DND-41 (cell line): ENCODE results near the gene ABCC4.

Experiments used
- ATAC-seq: fragments of 200-7000 bp; cut with Tn5 transposase; 3 replicates; pipeline ENCODE4 v1.9.1; 2021; ENCODE audit warnings: low read depth; ENCODE audit not compliant: insufficient read depth
- DNase-seq: peaks from one replicate; pipeline ENCODE4 v3.0.0-alpha.2; 2020
- H2AFZ ChIP-seq: 2 replicates; pipeline ENCODE4 v1.6.0; 2012; ENCODE audit warnings: low read depth, low read length
- H3K27ac ChIP-seq: 2 replicates; pipeline ENCODE4 v1.5.1; 2012; ENCODE audit warnings: low read length, inconsistent platforms
- H3K27me3 ChIP-seq: fragments of 200-600 bp; sonication (generic); 2 replicates; pipeline ENCODE4 v1.6.0; 2012; ENCODE audit warnings: low read length, mild to moderate bottlenecking, inconsistent platforms; ENCODE audit not compliant: insufficient read depth, poor library complexity
- H3K36me3 ChIP-seq: 2 replicates; pipeline ENCODE4 v1.5.1; 2012; ENCODE audit warnings: low read length, inconsistent platforms; ENCODE audit not compliant: insufficient read depth
- H3K4me1 ChIP-seq: 2 replicates; pipeline ENCODE4 v1.5.1; 2012; ENCODE audit warnings: mild to moderate bottlenecking, low read length; ENCODE audit not compliant: insufficient read depth
- H3K4me2 ChIP-seq: 2 replicates; pipeline ENCODE4 v1.6.0; 2012; ENCODE audit warnings: mild to moderate bottlenecking, moderate library complexity, low read length, inconsistent platforms; ENCODE audit not compliant: insufficient read depth
- H3K4me3 ChIP-seq, 2 experiments: fragments of 200-600 bp in 1 of 2; shearing (Covaris generic) in 1 of 2; 2 replicates each; pipeline ENCODE4 v1.5.1; 2012 to 2016; ENCODE audit warnings: inconsistent platforms in 2 of 2, low read length in 2 of 2, mild to moderate bottlenecking in 2 of 2, low read depth in 1 of 2, moderate library complexity in 1 of 2
- H3K79me2 ChIP-seq: 2 replicates; pipeline ENCODE4 v1.6.0; 2012; ENCODE audit warnings: low read length, inconsistent platforms; ENCODE audit not compliant: insufficient read depth
- H3K9ac ChIP-seq: 2 replicates; pipeline ENCODE4 v1.6.0; 2012; ENCODE audit warnings: low read depth, mild to moderate bottlenecking, inconsistent platforms, low read length, moderate library complexity
- H3K9me3 ChIP-seq: 2 replicates; pipeline ENCODE4 v1.5.1; 2012; ENCODE audit warnings: low read length, moderate library complexity, mild to moderate bottlenecking, inconsistent platforms; ENCODE audit not compliant: insufficient read depth, severe bottlenecking
- H4K20me1 ChIP-seq: 2 replicates; pipeline ENCODE4 v1.6.0; 2012; ENCODE audit warnings: low read length; ENCODE audit not compliant: insufficient read depth
- CTCF ChIP-seq: IDR thresholded peaks from 2 replicates; pipeline ENCODE4 v1.5.1; 2012; ENCODE audit warnings: borderline replicate concordance, low read length, moderate library complexity, mild to moderate bottlenecking; ENCODE audit not compliant: poor library complexity, severe bottlenecking; ENCODE audit errors: extremely low read depth
- EZH2 ChIP-seq: IDR thresholded peaks from 3 replicates; pipeline ENCODE4 v1.6.1; 2012; ENCODE audit warnings: borderline replicate concordance, low read depth, mild to moderate bottlenecking, moderate library complexity, low read length, inconsistent platforms; ENCODE audit not compliant: severe bottlenecking

Gene ABCC4

GRCh38 chr13:95301183-95301967, at the start of gene ABCC4:
Gene ABCC4 (minus strand): TSS chr13:95301451. CDS start chr13:95301314, 137 bp downstream.
- Histone ChIP-seq H3K9ac (no peak within 1 kb of the TSS), H3K4me1 (no peaks in the 10 kb centered on the region), H2AFZ (no peak within 1 kb of the TSS), H3K79me2 (no peaks in the 10 kb centered on the region), H3K9me3 (no peaks in the 10 kb centered on the region), H3K36me3 (no peaks in the 10 kb centered on the region), H3K27ac (no peak within 1 kb of the TSS), H3K4me3 (no peak within 1 kb of the TSS), H4K20me1 (no peaks in the 10 kb centered on the region), H3K4me2 (no peak within 1 kb of the TSS), H3K27me3 (no peaks in the 10 kb centered on the region)
- TF ChIP-seq CTCF (no peak), EZH2 (no peak)
- no peak for DNase-seq
- no peak for ATAC-seq

- Histone ChIP-seq H3K4me3 (no peak overlapping the region), H3K27ac (no peak overlapping the region), H3K27me3 (no peaks in the 10 kb centered on the region), H3K4me1 (no peaks in the 10 kb centered on the region), H3K9ac (no peak overlapping the region), H3K4me2 (no peak overlapping the region), H3K79me2 (no peaks in the 10 kb centered on the region), H2AFZ (no peak overlapping the region), H4K20me1 (no peaks in the 10 kb centered on the region), H3K9me3 (no peaks in the 10 kb centered on the region), H3K36me3 (no peaks in the 10 kb centered on the region)
- ATAC-seq (no peak), DNase-seq (no peak)
- TF ChIP-seq EZH2 (no peak), CTCF (no peak)
Observed at GRCh38 chr13:95349267-95349666, 48.0 kb upstream of the ABCC4 start.

- TF ChIP-seq EZH2 (no peak), CTCF (no peak)
- Histone ChIP-seq H2AFZ (no peak overlapping the region), H4K20me1 (no peaks in the 10 kb centered on the region), H3K36me3 (no peaks in the 10 kb centered on the region), H3K79me2 (no peaks in the 10 kb centered on the region), H3K9me3 (no peaks in the 10 kb centered on the region), H3K27ac (no peak overlapping the region), H3K4me2 (no peak overlapping the region), H3K9ac (no peak overlapping the region), H3K27me3 (no peaks in the 10 kb centered on the region), H3K4me3 (no peak overlapping the region), H3K4me1 (no peaks in the 10 kb centered on the region)
- ATAC-seq (no peak), DNase-seq (no peak)
Observed at GRCh38 chr13:95343944-95344343, 42.7 kb upstream of the ABCC4 start.
